ENCODE measurements around the gene MCTP2. TPM values are rescaled to one million over a fixed set of nuclear protein-coding genes. Genes with fewer than 3 reads are reported as not detected.

MCTP2 gene
- total RNA-seq, 2 donors from 2014 or later, result 25.4 to 46.3 TPM

DNA sequence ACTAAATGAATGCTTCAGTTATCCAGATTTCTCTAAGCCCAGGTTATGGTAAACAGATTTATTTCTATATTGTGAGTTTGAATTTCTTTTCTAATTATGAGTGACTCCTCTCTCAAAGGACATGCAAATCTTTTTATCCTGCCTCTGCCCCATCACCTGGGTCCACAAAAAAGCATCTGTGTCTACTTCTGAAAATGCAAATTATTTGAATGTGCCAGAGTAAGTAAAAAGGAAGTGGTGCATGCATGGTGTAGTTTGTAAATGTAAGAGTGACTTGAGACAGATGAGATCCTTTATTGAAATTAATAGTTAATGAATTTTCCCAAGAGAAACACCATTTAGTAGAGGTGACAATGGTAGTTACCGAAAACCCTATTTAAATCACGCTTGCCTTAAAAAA is 26.9 kb downstream of the MCTP2 start:
- Histone ChIP-seq H3K27ac (no peak overlapping the region), H3K4me3 (no peak overlapping the region), H3K27me3 (replicated peaks; ENCODE audit: insufficient read depth) (no peaks in the 10 kb centered on the region), H3K4me1 (replicated peaks) (no peaks in the 10 kb centered on the region), H3K9me3 (no peaks in the 10 kb centered on the region), H3K36me3 (no peaks in the 10 kb centered on the region)
- intact Hi-C loops (cut with DNase I), result no loop called here
- TF ChIP-seq POLR2AphosphoS5 (IDR thresholded peaks at IDR 0.05), result no peak
- TF ChIP-seq POLR2A (IDR thresholded peaks at IDR 0.05), result no peak
- TF ChIP-seq, protein P1, sequence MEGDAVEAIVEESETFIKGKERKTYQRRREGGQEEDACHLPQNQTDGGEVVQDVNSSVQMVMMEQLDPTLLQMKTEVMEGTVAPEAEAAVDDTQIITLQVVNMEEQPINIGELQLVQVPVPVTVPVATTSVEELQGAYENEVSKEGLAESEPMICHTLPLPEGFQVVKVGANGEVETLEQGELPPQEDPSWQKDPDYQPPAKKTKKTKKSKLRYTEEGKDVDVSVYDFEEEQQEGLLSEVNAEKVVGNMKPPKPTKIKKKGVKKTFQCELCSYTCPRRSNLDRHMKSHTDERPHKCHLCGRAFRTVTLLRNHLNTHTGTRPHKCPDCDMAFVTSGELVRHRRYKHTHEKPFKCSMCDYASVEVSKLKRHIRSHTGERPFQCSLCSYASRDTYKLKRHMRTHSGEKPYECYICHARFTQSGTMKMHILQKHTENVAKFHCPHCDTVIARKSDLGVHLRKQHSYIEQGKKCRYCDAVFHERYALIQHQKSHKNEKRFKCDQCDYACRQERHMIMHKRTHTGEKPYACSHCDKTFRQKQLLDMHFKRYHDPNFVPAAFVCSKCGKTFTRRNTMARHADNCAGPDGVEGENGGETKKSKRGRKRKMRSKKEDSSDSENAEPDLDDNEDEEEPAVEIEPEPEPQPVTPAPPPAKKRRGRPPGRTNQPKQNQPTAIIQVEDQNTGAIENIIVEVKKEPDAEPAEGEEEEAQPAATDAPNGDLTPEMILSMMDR (IDR thresholded peaks at IDR 0.05), result no peak
- 91% methylated on average over 2 of the region's 2 CpGs for WGBS
- no peak for DNase-seq (ENCODE audit: low spot score)

DNA sequence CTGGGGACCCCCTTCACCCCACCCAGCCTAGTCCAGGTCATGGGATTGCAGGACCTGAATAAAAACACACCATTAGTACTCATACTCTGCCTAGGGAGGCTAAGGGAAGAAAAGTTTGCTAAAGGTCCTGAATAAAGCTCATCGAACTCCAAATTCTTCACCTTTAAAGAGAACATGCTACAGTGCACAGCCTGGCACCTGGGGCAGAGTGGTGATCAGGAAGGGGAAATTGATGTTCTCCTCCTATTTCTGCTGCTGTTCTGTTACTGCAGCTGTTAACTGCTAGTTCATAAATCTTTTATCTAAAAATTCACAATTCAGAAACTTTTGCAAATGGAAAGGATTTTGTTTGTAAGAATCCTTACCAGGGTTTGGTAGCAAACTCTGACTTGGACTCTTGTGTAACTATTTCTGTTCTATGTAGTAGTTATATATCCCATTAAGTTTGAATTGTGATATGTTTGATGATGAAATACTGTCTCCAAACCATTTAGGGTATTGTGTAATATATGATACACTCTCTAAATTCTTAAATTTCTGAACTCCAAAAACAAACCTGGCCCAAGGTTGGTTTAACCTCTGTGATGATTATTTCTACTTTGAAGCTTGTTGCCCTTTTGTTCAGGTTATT is 27.9 kb downstream of the MCTP2 start:
- intact Hi-C loops (cut with DNase I), result no loop called here
- TF ChIP-seq POLR2AphosphoS5 (IDR thresholded peaks at IDR 0.05) (no peak), POLR2A (IDR thresholded peaks at IDR 0.05) (no peak)
- TF ChIP-seq, protein P1 (IDR thresholded peaks at IDR 0.05), result no peak
- Histone ChIP-seq H3K4me1 (replicated peaks) (no peaks in the 10 kb centered on the region), H3K9me3 (no peaks in the 10 kb centered on the region), H3K4me3 (no peak overlapping the region), H3K27ac (no peak overlapping the region), H3K27me3 (replicated peaks; ENCODE audit: insufficient read depth) (no peaks in the 10 kb centered on the region), H3K36me3 (no peaks in the 10 kb centered on the region)
- whole genome bisulfite sequencing, result 81% methylated on average over 1 of the region's 1 CpG
- no peak for DNase-seq (ENCODE audit: low spot score)

DNA sequence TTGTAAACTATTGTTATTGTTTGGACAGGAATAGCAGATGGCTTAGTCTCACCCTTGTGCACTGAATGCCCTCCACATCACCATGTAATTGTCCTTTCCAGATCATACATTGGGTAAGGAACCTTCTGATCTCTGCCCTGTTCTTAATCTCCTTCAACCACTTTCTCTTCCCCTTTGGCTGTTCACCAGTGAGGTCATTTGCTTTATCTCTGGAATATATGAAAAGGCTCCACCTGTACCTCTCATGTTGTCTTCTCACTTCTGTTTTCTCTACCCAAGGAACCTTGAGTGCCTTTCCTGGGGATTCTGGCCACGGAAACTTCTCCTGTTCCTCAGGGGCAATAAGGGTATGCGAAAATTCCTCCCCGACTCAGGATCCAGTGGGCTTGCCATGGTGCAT is 28.5 kb downstream of the MCTP2 start:
- H3K36me3 ChIP-seq, result no peaks in the 10 kb centered on the region
- WGBS, result 76% methylated on average over 3 of the region's 3 CpGs
- H3K4me3 ChIP-seq, result no peak overlapping the region

DNA sequence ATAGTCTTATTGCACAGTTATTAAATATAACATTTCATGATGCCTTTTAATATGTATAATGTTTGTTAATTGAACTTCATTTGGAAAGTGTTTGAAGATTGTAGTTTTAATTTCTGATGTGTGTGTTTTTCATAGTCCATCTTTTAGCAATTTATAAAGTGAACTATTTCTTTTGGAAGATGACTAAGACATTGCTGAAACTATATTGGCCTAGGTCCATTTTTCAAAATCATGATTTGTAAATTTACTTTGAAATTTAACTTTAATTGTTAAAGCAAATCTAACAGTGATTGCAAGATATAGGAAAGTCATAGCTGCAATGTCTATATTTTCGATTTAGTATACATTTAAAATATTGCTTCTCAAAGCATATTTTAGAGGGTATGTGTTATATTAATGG is 30.8 kb downstream of the MCTP2 start:
- TF ChIP-seq POLR2A (IDR thresholded peaks at IDR 0.05) (no peak), POLR2AphosphoS5 (IDR thresholded peaks at IDR 0.05) (no peak)
- TF ChIP-seq, protein P1 (IDR thresholded peaks at IDR 0.05), result no peak

More for the DNA sequence above, 28.5 kb downstream of the MCTP2 start:
- no peaks in the 10 kb centered on the region for H3K4me1 ChIP-seq (replicated peaks)
- H3K27me3 ChIP-seq (replicated peaks; ENCODE audit: insufficient read depth), result no peaks in the 10 kb centered on the region
- no peaks in the 10 kb centered on the region for H3K9me3 ChIP-seq
- no peak for TF ChIP-seq POLR2A (IDR thresholded peaks at IDR 0.05)
- no peak for TF ChIP-seq POLR2AphosphoS5 (IDR thresholded peaks at IDR 0.05)
- TF ChIP-seq, protein P1 (IDR thresholded peaks at IDR 0.05), result no peak
- no peak overlapping the region for H3K27ac ChIP-seq
- intact Hi-C loops (cut with DNase I), result no loop called here
- no peak for DNase-seq (ENCODE audit: low spot score)

More for the DNA sequence above, 30.8 kb downstream of the MCTP2 start:
- Histone ChIP-seq H3K4me3 (no peak overlapping the region), H3K27ac (no peak overlapping the region), H3K27me3 (replicated peaks; ENCODE audit: insufficient read depth) (no peaks in the 10 kb centered on the region), H3K4me1 (replicated peaks) (no peaks in the 10 kb centered on the region), H3K9me3 (no peaks in the 10 kb centered on the region), H3K36me3 (no peaks in the 10 kb centered on the region)
- WGBS, result 89% methylated on average over 1 of the region's 1 CpG
- DNase-seq (ENCODE audit: low spot score), result no peak
- intact Hi-C loops (cut with DNase I), result no loop called here
